Activated gamma-delta T cell treated with anti-CD3 and anti-CD28 coated beads, Interleukin-2, amount 50 U/mL, for 16 hours (primary cell): Measurements from ENCODE around the gene NR5A2.

Experiments
- DNase-seq: peaks from one replicate; pipeline ENCODE4 v3.0.0-alpha.2; 2020; ENCODE audit warnings: low read depth

Gene NR5A2

DNA sequence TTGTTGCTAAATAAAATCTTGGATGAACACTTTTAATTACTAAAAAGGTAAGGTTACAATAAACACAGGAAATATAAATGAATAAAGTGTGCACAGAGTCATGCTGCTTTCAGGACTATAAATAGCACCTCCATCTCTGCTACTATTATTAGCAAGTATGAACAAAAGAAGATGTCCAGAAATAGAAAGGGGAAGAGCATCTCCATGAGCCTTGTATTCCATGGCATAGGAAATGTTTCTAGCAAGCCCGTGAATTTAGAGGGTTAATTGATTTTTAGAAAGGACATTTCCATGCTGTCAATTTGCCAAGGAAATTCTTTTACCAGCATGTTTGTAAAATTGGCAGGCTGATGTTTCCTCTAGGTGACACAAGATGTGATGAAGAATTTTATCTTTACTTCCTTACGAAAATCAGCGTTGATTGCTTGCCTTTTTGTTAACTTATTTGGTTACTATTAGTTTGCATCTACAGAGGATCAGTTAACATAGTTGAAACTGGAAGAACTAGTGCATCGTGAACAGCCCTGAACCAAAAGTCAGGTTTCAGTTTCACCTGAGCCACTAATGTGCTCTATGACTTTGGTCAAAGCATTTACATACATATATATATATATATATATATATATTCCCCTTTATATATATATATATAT, 45.3 kb downstream of the NR5A2 start:
- DNase-seq: no peak

DNA sequence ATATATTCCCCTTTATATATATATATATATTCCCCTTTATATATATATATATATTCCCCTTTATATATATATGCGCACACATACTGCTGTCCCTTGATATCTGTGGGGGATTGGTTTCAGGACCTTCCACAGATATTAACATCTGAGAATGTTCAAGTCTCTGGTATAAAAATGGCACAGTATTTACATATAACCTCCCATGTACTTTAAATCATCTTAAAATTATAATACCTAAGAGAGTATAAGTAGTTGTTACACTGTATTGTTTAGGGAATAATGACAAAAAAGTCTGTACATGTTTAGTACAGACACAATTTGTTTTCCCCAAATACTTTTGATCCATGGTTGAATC, 45.8 kb downstream of the NR5A2 start:
- no peak for DNase-seq

GRCh38 chr1:200075522-200075921, 48.0 kb downstream of the NR5A2 start:
- no peak for DNase-seq

GRCh38 chr1:200075938-200076546, 48.5 kb downstream of the NR5A2 start:
- no peak for DNase-seq

GRCh38 chr1:200079232-200079940, 51.9 kb downstream of the NR5A2 start:
- DNase-seq: no peak

DNA sequence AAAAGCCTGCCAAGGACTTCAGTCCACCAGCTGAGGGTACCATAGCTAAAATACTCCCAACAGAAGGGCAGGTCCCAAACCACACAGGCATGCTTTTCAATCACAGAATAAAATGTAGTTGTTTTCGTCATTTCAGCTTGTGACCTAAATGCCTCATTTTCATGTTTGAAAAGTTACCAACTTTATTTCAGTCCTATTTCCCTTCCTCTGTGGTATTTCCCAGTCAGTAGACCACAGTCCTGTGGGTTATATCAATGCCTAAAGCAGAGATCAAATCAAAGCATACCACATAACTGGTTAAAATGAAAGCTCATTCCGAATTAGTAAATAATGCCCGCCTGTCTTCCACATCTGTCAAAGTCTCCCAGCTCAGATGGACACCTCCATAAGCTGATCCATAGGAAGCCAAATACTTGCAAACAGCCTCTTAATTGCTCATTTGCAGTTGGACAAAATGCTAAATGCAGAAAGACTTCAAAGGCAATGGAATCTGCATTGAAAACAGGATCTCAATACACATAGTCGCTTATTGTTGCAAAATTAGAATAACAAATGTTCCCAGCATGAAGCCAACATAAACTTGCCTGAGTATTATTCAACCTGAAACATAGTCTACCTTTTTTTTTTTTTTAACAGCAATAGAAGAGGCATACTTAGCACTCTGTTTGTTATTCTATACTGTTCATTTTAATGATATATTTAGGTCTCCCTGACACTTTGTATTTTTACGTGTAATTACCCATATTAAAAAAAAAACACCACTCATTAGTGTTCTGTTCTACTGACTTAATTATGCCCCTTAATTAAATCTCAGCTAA, 53.9 kb downstream of the NR5A2 start:
- DNase-seq: no peak

GRCh38 chr1:200081969-200082245, 54.4 kb downstream of the NR5A2 start:
- no peak for DNase-seq

- no peak for DNase-seq
Observed at GRCh38 chr1:200082329-200082728, 54.8 kb downstream of the NR5A2 start.

DNA sequence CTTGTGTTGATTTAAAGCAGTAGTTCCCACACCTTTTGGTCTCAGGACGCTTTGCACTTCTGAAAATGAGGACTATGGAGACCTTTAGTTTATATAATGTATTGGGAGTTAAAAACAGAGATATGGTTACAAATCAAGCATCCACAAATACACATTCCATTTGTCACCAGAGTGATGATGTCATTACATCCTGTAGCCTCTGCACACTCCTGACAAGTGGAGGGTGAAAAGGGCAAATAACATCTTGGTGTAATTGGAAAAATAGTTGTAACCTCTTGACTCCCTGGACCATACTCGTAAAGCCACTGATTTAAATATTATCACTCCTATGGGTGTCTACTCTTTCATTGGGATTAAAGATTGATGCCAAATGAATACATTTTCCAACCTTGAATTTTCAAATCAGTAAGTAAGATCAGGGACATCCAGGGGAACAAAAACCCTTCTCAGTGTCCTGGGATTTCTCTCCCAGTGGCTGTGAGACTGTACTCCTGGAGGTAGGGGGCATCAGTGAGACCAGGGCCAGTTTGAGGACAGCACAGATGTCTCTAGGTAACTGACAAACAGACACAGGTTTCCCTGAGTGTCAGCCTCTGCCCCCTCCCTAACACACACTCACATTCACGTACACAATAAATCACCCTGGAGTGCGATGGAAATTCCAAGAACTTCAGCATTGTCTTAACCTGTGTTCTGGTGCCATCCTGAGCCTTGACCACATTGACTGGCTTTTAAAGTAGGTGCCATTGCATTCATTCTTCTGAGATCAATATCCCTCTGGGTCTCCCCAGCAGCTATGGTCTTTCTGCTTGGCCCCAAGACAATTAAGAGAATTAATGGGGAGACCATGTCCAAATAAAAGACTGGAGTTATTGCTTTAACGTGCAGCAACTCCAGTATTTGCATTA, 63.0 kb downstream of the NR5A2 start:
- no peak for DNase-seq

DNA sequence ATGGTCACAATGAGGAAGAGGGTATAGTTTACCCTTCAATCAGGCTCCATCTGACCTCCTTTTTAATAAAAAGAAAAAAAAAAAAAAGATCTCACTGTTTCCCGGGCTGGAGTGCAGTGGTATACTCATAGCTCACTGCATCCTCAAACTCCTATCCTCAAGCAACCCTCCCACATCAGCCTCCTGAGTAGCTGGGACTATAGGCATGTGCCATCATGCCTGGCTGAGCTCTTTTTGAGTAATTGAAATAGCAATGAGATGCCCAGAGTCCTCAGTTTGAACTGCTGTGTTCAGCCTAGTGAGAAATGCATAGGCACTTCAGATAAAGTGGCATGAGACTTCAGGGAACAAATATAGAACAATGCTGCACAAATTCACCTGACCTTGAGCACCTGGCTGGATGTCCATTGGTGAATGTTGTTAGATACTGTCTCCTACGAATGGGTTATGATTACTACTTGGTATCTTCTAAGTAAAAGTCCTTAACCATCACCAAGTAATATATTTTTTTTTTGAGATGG, 67.6 kb downstream of the NR5A2 start:
- DNase-seq: no peak

GRCh38 chr1:200096774-200097173, 69.3 kb downstream of the NR5A2 start:
- no peak for DNase-seq

- DNase-seq: no peak
Observed at GRCh38 chr1:200099040-200099439, 71.5 kb downstream of the NR5A2 start.

- no peak for DNase-seq
Observed at GRCh38 chr1:200103966-200104583, 76.6 kb downstream of the NR5A2 start.

GRCh38 chr1:200107004-200107470, 79.5 kb downstream of the NR5A2 start:
- no peak for DNase-seq

DNA sequence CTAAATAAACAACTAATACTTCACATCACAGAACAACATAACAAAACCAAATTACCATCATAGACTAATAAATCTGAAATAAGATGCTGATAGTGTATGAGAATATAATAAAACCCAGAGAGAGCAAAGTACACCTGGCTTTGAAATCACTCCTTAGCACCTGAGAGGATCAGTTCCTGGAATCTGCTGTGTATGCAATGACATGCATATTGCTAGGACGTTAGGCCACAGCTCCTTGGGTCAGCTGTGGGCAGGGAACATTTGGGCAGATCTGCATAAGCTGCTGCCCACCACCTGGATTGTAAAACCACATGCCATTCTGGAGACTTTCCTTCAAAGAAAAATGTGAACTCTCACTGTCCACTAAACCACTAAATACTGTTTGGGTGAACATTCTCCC, 81.1 kb downstream of the NR5A2 start:
- DNase-seq: no peak

DNA sequence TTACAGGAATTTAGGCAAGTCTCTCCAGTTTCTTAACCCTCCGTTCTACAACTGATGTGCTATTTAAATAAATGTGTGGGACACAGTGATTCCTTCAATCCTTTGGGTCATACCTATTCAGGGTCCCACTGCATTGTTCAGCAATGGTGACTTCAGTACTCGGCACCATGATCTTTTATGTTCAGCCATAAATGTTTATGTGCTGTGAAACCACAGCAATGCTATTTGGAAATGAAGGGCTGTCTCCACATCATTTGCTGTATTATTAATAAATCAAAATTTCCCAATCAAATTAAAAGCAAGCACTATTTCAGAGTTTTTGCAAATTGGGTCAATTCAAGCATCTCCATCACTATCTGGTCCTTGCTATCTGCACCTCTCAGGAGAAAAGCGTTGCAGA, 84.8 kb downstream of the NR5A2 start:
- DNase-seq: no peak

GRCh38 chr1:200115532-200115931, 88.0 kb downstream of the NR5A2 start:
- no peak for DNase-seq

DNA sequence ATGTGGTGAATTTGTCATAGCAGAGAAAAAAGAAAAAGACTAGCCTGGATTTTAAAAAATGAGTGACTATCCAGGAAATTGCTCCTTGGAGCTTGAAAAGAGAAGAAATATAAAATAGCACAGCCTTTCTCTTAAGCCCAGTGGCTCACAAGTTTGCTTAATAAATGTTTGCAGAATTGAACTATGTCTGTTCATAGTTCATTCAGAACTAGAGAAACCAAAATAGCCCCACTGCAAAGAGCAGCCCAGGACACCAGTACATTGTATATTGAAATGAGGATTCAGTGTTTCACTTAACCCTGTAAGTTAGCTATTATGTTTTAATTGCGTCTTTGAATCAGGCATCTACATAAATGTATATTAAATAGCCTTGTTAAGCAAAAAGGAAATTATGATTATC, 88.8 kb downstream of the NR5A2 start:
- DNase-seq: no peak

DNA sequence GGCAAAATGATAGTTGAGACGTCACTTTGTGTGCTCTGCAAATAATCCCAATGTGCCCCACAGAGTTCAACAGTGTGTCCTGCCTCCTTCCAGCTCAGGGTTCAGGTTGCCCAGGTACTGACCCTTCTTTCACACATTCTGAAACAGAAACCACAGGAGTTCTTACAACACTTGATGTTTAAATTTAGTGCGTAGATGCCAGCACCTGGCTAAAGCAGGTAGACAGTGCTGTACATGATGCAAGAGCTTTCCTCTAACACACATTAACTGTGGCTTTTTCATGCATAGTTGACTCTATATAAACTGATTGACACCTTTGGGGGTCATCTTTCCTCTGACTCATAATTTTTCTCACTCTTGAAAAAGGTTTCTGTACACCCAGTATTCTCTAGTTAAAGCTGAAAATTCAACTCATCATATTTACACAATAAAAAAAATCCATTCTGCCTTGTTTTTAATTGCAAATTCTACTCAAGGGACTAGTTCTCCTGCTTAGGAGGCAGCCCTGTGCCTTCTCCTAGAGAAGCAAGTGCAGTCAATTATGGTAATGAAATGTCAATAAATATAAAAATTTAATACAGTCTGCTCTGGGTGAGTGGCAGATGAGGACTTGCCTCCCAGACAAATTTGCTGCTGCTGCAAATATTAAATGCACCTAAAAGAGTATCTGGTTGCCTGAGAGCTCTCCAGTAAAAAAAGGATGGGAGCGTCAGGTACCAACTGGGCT, 91.4 kb downstream of the NR5A2 start:
- DNase-seq: no peak

DNA sequence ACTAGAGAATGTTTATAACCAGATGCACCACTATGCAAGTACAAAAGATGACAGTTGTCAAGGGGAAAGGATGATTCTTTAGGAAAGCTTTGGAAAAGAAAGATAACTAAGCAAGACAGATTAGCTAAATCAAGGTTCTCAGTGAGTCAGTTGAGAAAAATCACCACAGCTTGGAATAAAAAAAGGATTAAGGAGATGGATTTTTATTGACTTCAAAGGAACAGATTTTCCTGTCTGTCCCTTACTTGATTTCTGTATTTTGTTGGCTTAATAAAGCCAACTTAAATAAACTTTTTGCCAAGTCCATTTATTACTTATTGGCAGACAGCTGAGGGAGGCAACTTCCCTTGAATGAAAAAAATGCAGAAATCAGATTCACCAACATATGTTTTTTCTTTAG, 93.9 kb downstream of the NR5A2 start:
- no peak for DNase-seq
